Superior temporal gyrus (tissue), 1 donor: ENCODE measurements around the gene SOCS2.
A peak's percentile ranks its signal among the peaks of the same experiment; 100 is the strongest.

Source experiments
- DNase-seq: peaks from one replicate; pipeline ENCODE4 v3.0.0-alpha.2; 2016; ENCODE audit errors: extremely low spot score

The SOCS2 gene

DNA sequence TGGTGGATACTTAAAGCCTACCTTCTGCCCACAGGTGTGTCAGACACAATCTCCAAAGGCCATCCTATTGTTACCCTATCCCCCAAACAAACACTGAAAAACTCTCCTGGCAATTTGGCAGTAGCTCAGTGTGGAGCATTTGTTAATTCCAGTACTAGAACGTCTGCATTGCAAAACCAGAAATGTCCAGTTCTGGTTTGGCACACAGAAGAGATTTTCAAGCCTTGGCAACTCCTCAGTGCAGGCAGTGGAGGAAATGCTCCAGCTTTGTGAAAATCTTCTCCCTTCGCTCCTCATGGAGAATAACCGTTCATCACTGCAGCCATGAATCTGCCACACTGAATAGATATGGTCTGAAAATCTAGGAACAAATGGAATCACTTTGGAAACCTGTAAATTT lies 5.3 kb upstream of the SOCS2 start:
- no peak for DNase-seq

DNA sequence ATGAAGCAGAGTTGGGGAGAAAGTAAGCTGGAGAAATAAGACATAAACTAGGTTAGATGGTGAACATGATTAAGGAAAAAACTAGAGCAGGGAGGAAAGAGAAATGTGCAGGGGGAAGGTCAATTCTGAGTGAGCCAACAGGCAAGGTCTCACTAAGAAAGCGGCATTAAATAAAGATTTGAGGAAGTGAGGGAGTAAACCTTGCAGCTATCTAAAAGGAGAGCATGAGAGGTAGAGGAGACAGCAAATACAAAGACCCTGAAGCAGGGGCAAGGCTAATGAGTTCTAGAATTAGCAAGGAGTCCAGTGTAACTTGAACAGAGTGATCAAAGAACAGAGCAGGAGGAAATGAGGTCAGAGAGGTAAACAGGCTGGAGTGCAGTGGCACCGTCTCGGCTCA lies 4.4 kb upstream of the SOCS2 start:
- no peak for DNase-seq

DNA sequence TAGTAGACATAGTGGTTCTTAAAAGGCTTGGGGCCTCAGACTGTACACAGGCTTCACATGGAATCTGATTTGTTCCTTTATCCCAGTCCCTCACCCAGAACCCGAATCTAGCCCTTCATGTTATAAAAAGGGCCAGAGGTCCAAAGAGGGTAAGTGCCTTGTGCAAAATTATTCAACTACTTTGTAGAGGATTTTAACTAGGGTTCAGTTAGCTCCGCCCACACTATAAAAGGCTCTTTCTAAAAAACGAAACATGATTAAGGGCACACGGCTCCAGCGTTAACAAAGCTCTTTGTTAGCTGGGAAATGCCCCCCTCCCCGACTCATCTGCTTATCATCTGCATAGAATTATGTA lies 3.2 kb upstream of the SOCS2 start:
- no peak for DNase-seq

DNA sequence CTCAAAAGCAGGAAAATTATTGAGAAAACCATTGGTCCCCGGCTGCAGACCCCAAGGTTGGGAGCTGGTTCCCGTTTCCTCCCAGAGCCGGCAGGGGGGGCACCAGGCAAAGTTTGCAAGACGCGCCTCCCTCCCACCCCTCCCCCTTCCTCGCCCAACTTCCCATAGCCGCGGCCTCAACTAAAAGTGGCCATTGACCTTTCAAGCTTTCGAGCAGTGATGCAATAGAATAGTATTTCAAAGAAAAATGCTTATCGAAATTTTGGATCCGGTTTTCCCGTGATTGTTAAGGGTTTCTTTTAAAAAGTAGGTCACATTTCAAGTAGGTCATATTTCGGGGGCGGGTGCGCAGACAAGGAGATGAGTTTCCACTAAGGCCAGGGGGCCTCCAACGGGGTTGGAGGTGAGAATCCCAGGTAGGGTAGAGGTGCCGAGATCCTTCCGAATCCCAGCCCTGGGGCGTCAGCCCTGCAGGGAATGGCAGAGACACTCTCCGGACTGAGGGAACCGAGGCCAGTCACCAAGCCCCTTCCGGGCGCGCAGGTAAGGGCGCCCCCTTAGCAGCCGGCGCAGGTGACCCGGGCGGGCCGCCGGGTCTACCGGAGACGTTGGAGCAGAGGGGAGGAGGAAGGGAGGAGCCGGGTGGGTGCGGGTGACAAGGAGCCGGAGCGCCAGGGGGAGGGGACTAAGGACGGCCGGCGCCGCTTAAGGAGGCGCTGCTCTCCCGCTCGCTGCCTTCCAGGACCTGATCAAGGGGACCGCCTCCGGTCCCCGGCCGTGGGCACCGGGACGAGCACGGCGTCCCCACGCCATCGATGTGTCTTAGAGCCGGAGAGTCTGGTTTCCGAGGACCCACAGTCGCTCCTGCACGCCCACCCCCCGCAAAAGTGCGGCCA lies 2.6 kb upstream of the SOCS2 start:
- DNase-seq: peak; percentile 73

DNA sequence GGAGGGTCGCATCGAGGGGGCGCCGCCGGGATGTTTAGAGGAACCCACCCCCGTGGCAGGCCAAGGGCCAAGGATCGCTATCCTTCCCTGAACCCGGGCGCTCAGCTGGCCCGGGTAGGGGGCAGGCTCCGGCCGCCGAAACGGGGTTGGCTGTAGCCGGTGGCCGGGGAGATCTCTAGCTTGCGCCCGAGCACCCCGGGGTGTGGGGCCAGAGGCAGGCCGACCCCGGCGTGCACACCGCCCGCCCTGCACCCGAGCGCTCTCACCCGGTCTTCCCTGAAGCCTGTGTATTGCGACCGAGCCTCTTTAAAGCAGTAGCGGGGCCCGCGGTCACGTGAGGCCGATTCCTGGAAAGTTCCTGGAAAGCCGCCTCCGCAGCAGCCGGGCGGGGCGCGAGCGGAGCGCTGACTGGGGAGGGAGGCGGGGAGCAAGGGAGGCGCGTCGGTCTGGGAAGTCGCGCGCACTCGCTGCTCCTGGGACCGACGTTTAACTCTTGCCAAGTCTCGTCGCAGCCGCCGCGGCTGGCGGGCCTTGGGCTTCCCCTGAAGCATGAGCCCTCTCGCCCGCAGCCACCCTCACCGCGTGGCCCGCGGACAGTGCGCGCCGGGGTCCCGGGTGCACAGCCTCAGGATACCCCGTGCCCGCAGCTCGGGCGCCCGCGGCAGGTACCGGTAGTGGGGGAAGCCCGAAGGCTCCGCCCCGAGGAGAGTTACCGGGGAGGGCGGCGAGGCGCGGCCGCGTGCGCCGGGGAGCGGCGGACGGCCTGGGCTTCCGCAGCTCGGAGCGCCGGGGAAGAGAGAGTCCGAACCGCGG lies 1.7 kb upstream of the SOCS2 start:
- peak; percentile 82 for DNase-seq

DNA sequence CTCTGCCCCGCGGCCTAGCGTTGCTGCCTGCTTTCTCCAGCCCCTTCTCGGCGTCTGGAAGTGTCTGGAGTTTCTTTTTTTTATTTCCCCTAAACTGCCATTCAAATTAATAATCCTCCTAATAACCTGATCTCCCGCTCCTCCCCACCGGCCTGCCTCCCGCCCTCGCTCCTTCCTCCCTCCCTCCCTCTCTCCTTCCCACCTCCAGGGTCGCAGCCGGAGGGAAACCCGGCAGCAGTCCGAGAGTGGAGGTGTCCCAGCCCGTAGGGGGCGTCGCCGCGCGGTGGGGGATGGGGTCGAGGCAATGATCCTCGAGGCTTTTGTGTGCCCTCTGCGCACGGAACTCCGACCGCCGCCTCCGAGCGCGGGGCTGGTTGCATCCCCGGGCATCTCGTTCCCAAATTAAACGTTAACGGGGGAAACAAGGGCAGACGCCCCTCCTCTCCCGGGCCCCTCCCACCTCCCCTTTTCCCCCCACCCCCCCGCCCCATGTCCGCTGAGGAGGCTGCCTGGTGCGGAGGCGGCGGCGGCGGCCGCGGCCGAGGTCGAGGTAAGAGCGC lies 1.0 kb upstream of the SOCS2 start:
- no peak for DNase-seq

DNA sequence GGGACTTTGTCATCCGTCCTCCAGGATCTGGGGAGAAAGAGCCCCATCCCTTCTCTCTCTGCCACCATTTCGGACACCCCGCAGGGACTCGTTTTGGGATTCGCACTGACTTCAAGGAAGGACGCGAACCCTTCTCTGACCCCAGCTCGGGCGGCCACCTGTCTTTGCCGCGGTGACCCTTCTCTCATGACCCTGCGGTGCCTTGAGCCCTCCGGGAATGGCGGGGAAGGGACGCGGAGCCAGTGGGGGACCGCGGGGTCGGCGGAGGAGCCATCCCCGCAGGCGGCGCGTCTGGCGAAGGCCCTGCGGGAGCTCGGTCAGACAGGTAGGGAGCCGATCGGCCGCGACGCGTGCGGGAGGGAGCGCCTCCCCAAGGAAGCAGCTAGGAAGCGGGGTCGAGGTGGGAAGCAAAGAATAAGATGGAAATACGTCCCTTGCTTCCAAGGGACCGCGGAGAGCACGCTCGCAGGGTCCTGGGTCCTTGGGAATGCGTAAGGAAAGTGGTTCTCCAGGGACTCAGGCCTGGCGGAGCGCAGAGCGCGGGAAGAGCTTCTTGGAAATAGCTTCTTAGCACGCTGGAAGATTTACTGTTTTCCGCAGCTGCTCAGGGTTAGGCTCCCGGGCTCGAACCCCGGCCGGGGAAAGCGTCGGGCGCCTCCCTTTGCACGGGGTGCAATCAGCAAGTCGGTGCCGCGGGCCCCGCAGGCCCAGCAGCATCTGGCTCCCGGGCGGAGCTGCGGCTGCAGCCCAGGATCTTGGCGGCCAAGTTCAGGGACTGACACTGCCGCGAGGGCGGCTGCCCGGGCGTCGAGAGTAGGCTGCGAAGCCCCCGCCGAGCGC lies 457 bp downstream of the SOCS2 start:
- DNase-seq: no peak

DNA sequence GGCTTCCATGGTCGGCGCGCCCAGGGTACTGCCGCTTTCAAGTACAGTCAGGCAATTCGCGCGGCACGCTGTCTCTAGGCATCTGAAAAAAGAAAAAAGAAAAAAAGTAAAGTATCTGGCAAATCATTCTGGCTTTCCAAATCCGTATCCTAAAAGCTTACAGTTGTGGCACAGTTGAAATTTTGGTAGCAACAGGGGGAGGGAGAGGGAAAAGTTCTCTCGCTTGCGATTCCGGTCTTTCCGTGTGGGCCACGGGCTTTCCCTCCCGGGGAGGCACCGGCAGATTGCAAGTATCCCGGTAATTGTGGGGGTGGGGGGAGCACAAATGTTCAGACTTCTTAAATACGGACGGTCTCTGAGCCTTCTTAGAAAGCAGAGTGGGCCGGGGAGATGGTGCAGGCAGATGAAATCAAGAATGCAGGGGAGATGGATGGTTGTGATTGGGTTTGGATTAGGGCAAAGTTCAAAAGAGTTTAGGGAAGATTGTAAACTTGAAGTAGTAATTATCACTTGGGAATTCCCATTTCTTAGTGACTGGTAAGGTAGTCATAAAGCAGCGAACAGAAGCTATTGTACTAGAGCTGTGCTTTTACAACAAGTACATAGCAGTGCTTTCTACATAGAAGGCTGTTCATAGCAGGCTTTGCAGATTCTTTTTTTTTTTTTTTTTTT lies 1.2 kb downstream of the SOCS2 start:
- no peak for DNase-seq

DNA sequence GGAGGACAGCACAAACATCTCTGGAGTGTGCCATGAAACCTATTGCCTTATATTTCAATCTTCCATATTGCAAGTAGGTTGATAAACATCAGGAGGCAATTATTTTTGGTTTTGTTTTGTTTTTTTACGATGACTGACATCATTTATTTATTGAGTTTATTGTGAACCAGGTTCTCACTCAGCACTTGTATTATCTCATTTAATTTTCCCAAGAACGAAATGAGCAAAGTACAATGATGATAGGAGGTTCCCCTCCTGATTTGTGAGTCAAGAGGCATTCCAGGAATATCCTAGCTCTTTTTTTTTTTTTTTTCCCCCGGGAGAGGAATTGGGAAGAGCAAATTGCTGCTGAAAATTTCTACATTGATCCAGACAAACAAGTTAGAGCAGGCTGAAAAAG lies 4.7 kb downstream of the SOCS2 start:
- DNase-seq: no peak

DNA sequence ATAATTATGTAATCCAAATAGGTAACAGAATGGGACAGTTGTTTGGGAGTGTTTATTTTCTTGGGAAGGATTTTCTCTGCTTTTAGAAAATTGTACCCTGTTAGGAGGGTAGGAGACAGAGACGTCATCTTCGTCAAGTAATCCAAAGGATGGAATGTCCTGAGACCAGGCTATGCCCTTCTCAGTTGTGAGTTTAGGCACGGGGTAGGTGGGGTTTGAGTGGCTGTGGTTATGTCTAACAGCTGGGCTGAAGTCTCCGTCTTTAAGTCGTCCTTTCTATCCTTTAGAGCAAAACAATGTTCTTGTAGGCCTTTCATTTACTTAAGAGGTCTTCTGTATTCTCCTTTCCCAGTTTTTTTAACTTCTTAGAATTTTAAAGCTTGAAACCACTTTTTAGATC lies 5.7 kb downstream of the SOCS2 start:
- no peak for DNase-seq

DNA sequence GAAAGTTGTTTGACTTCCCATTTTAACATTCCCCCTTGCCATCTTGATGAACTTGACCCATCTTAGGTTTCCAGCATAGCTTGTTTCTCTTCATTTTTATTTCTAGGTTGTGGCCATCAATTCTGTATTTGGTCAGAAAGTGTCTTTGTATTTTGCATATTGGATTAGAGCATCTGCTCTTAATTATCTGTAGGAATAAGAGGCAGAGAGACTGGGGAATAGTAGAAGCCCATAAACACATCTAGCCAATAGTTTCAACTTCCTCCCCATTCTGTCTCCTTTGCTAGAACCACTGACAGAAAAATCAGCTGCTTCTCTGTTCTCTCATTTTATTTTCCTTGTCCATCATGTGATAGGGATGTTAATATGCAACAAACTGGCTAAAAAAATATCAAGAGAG lies 8.2 kb downstream of the SOCS2 start:
- DNase-seq: no peak

DNA sequence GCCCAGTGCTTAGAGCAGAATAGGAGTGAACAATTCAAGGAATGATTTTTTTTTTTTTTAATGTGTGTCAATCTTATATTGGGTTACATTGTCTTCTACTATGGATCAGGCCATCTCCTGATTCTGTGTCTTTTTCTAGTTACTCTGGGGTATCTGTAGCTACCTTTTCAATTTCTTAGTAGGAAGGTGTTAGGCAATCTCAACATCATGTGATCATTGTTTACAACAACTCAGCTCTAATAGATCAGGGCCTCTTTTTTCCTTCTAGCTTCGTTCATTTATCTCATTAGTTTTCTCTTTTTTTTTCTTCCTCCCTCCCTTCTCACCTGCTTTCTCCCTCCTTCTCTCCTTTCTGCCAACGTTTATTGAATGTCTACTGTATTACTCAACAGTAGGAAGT lies 8.9 kb downstream of the SOCS2 start:
- no peak for DNase-seq

DNA sequence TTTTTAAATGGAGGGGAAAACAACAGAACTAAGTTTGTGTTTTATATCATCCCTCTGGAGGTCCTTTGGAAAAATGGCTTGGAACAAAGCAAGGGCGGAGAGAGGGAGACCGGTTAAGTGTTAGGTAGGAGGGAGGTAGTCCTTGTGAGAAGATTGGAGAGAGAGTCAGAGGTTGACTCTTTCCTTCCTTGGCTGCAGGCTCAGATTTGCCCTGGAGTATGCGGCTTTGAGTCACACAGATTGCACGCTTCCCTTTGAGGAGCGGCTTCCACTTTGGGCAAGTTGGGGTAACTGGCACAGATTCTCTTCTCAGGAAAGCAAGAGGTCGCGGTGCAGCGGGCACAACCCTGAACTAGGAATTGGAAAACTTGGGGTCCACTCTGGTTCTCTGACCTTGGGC lies 9.9 kb downstream of the SOCS2 start:
- DNase-seq: no peak

DNA sequence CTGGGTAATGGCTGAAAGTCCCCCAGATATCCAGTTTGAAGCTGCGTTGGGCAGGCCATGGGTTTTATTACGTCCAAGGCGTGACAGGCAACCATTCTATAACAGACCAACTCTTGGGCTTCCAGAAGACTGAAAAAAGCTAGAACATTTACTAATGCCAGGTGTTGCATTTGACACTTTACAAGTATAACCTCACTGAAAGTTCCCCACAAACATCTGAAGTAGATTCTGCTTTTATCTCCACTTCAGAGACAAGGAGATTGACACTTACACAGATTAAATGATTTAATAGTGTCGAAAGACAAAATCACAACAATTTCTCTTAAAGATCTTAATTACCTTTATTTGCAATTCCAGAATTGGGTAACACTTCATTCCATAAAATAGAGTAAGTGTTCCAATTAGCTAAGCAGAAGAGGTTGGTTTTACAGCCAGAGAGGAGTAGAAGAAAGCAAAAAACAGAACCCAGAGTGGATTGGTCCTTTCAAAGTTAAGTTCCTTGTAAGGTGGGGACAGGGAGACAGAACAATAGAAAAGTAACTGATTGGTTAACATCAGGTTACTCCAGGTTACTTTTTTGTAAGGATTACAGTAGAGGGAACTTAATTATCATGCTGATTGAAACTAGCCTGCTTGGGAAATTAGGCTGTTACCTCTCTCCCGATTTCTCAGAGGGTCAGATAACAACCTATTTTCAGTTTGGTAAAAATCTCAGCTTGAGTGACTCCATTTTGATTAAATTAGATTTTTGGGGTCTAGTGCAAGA lies 11.3 kb downstream of the SOCS2 start:
- DNase-seq: no peak

DNA sequence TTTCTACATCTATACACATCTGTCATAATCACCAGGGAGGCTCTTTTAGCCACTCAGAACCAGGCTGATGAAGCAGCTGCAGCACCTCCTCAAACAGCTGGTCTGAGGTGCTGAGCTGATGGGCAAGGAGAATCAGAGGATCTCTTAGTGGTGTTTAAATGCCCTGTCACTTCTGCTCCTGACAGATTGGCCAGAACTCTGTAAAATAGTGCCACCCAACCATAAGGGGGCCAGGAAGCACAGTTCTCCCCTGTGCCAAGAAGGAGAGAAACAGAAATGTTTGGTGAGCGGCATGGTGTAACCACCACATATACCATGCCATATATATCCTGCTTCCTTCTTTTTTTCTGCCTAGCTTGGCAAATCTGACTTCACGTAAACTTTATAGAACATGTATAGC lies 12.8 kb downstream of the SOCS2 start:
- no peak for DNase-seq

DNA sequence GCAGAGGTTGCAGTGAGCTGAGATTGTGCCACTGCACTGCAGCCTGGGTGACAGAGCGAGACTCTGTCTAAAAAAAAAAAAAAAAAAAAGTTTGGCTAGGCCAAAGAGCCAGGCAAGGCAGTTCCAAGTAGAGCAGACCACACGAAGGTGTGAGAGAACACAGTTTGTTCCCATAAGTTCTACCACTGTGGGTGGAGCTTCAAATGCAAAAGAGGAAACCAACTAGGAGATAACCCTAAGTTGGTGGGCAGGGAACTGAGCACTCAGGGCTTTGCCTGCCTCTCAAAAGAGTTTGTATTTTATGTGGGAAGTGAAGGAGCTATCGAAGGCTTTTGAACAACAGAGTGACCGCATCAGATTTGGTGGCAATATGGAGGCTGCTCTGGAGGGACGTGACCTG lies 15.1 kb downstream of the SOCS2 start:
- DNase-seq: no peak

DNA sequence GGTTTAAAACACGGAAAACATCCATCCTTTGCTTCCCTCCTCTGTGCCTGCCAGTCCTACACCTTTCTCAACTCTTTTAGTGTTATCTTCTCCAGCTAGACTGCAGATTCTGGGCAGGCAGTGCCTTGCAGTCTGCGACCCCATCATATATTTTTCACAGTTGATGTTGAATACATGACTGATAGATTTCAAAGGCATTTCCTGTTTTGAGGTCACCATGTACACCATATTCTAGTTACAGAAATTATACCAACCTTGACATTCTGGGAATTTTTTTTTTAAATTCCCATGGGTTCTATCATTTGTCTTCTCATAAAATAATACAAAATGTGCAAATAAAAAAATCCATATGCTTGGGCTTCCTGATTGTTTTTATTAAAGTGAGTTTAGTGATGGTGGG lies 16.6 kb downstream of the SOCS2 start:
- DNase-seq: no peak

DNA sequence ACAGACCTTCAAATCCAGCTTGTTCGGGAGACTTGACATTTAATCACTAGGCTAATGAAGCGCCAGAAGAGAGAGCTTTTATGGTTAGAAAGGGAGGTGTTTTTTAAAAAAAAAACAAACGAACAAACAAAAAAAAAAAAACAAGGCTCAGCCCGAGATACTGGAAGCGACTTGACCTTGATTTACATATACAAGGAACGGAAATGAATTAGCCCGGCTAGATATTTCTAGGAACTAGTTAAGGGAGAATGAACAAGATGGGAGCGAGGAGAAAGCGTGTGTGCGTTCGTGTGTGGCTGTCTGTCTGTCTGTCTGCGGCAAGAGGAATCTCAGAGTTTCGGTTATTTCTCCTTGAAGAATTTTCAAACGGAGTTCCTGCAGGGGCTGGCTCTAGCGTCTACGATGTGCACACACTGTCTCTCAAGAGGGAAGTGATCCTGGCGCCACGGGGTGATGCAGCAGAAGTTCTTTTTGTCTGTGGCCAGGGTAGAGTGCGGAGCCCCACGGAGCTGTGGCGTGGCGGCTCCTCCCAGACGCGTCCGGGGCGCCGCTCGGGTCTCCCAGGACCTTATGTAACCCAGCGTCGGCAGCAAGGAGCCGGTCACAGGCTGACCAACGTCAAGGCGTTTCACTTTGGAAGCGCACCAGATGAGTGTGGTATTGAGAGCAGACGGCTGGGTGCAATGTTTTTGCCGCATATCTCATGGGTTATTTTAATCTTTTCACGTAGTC lies 18.8 kb downstream of the SOCS2 start:
- peak; percentile 54 for DNase-seq

DNA sequence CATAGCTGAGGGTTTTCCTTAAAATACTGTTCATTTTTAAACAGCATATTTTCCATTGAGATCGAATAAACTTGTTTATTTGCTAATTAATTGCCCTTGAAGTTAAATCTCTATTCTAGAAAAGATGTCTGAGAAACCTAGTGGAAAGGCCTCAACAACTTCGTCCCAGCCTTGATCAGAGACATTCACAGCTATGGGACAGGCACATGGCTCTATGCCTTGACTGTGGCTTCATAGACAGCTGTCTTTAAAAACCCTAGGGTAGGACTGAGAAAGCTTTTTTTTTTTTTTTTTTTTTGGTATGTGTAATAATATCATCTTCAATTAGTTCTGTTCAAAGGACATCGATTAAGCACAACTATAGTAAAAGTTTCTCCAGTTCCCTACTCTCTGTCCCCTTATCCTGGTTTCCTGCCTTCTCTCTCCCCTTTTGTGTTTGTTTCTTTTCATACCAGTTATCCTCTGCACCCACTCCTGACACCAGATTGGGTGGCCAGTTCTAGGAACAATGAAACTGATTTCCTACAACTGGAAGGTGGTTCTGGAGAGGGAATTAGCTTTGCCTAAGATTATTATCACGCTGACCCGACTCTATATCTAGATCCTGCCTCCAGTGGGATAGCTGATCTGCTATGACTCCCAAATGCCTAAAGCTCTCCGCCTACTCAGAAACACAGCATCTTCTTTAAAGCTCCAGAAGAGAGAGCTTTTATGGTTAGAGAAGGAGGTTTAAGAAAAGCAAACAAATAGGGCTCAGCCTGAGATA lies 20.3 kb downstream of the SOCS2 start:
- DNase-seq: no peak
